Measurements from ENCODE around the gene INPP5B. TPM values are rescaled to one million over a fixed set of nuclear protein-coding genes. Genes with fewer than 3 reads are reported as not detected.
"Not testable (repeated sequence)": the region's sequence is repeated elsewhere in the genome, so short reads cannot be mapped to it uniquely, and the experiment has no call there.

Gene INPP5B
- 19.4 TPM for total RNA-seq

DNA sequence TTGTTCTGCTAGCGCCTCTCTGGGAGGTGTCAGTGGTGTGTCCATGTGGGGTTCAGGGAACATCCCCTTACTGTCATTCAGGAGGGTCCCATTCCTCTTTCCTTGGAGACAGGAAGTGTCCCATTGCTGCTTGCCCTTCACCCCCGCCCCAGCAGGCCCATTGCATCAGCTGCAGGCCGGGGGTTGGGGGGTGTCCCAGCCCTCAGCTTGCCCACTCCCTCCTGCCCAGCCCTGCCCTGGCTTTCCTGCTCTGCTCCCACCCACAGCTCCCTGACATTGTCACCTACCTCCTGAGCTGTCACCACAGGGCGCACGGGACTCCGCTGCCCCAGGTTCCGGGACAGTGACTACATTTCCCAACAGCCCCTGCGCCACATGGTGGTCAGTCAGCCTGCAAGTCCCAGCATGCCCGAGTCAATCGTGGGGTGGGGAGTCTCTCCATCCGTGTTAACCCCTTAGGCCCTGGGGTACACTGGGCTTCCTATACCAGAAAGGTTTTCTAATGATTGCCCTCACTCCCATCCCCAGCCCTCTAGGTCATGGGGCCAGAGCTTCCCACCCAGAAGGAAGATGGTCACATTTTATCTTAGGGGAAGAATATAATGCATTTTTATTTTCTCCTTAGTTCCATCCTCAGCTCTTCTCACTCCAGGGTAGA, at the start of gene INPP5B:
Gene INPP5B, minus strand, starts transcription at position 351 of the 658 bp plus-strand sequence. CDS start 745 bp downstream, outside the sequence.
- DNase-seq (ENCODE audit: low spot score) = peak; percentile 93
- peak; percentile 95 for ATAC-seq

DNA sequence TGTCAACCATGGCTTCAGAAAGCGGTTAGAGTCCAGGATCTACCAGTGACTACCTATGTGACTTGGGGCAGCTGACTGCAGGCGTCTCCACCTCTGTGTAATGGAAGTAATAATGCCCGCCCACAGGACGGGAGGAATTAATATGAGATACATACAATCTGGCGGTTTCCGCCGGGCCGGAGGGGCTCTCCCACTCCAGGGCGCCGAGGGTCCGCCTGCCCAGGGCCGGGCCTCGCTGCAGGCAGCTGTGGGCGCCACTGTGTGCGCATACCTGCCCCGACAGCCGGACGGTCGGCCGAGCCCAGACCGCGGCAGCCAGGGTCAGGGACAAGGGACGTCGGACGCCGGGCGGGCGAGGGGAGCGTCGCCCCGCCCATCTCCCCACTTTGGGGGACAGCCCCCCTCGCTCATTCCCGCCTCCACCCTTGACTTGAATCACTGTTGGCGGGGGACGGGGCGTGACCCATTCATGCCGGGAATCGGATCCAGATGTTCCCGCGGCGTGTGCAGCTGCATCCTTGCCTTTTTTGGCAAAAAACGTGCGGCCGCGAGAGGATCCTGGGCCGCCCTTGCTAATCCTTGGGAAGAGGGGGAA, 49.0 kb upstream of the INPP5B start:
- ATAC-seq = peak; percentile 38
- no peak for DNase-seq (ENCODE audit: low spot score)

DNA sequence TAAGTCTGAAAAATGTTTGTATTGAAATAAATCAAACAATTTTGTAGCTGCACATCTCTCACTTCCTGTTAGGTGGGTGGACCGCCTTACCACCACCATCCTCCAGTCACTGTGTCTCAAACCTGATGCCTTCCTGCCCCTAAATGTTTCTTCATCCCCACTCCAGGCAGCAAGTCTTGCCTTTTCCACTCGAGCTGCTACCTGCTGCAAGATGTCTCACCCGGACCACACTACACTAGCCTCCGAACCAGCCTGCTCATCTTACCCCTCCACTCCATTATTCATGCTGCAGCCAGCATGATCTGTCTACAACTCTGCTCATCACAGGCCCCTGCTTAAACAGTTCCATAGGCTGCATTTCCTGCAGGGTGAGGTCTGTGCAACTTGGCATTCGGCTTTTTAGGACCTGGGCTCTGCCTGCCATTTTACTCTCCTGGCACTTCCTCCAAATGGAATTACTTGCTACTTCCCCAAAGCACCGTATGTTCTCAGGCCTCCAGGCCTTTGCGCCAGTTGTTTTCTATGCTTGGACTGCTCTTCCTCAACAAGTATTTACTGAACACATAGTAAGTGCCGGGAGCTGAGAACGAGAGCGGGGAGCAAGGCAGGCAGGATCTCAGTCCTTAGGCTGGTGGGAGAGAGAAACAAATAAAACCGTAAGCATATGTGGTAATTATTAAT, 48.2 kb upstream of the INPP5B start:
- ATAC-seq (no peak), DNase-seq (ENCODE audit: low spot score) (no peak)

DNA sequence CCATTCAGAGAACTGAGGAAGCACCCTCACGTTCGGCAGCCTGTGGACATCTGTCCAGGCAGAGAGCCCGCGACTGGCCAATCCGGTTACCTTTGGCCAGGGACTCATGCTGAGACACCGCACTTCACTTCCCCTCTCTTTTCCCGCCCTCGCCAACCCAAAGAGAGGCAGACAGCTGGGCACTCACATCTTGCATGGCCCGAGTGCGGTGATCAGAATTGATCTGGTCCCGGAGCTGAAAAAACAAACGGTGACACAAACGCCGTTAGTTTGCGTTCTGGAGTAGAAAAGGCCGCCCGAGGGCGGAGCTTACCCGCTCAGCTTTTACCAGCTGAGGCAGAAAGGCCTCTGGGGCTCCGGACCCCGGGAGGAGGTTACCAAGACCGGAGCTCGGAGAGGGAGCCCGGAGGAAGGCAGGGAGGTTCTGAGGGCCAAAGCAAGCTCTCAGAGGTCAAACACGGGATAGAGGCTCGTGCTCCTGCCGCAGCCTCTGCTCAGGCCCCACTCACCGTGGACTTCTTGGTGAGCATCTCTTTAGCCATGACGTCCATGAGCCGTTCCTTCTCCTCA, 42.6 kb upstream of the INPP5B start:
- DNase-seq (ENCODE audit: low spot score) (peak; percentile 66), ATAC-seq (peak; percentile 63)

DNA sequence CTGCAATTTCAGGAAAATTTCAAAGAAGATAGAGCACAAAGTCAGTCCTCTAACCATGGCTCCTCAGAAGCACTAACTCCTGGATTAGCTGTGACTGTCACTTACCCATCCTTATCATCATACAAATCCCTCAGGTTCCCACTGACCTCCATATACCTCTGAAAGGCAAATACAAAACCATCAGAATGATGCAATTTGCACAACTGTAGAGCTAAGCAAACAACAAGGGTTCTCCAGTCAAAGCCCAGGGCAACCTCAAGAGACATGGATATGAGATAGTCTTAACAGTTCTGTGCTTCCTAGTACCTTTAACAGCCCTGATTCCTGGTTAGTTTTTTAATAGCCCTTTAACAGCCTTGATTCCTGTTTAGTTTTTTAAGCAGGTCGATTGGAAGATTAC, 40.8 kb upstream of the INPP5B start:
- no peak for DNase-seq (ENCODE audit: low spot score)
- no peak for ATAC-seq

DNA sequence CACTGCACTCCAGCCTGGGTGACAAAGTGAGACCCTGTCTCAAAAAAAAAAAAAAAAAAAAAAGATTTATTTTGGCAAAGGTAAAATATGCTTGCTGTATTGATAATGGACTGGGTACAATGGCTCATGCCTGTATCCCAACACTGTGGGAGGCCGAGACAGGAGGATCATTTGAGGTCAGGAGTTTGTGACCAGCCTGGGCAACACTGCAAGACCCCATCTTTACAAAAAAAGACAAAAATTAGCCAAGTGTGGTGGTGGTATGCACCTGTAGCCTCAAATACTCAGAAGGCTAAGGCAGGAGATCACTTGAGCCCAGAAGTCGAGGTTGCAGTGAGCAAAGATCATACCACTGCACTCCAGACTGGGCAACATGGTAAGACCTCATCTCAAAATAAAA, 36.7 kb upstream of the INPP5B start:
- ATAC-seq = no peak
- DNase-seq (ENCODE audit: low spot score) = no peak

DNA sequence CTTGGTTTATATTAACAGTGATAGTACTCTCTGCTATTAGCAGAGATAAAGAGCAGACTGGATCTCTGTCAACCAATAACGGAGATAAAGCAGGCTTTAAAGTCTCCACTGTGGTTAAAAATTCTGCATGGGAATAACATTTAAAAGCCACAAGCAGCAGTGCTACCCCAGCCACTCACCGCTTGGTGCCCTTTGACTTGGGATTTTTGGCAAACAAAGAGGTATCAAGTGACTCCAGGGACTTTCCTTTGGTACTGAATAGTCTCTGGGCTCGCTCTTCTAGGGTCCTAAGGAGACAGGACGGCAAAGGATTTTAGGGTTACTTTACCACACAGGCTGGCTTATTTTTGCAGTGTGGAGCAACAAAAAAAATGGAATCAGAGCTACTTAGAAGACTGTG, 31.7 kb upstream of the INPP5B start:
- ATAC-seq = peak; percentile 51
- no peak for DNase-seq (ENCODE audit: low spot score)

DNA sequence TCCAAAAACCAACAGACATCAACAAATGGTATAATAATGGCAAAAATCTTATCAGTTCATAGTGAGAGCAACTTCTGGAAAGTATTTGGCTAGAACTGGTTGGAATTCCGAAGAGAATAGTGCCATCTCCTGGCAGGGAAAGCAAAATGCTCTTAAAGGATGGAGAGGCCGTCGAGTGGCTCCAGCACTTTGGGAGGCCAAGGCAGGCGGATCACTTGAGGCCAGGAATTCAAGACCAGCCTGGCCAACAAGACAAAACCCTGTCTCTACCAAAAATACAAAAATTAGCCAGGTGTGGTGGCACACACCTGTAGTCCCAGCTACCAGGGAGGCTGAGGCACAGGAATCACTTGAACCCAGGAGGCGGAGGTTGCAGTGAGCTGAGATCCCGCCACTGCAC, 28.2 kb upstream of the INPP5B start:
- ATAC-seq = peak; percentile 93
- not testable (repeated sequence) for DNase-seq (ENCODE audit: low spot score)

DNA sequence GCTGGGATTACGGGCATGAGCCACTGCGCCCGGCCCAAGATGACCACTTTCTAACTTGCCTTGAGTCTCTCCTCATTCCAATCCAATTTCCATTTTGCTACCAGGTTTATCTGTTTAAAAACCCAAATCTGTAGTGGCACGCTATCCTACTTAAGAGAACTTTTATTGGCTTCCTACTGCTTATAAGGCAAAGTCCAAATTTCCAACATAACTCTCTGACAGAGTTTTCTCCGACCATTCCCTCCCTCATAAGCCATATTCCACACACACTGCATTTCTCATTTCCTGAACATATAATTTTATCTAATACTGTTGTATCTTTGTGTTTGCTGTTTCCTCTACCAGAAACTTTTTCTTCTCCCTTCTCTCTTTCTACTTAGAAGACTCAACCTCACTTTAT, 27.7 kb upstream of the INPP5B start:
- no peak for ATAC-seq
- DNase-seq (ENCODE audit: low spot score) = no peak

DNA sequence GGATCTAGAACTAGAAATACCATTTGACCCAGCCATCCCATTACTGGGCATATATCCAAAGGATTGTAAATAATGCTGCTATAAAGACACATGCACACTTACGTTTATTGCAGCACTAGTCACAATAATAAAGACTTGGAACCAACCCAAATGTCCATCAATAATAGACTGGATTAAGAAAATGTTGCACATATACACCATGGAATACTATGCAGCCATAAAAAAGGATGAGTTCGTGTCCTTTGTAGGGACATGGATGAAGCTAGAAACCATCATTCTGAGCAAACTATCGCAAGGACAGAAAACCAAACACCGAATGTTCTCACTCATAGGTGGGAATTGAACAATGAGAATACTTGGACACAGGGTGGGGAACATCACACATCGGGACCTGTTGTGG, 26.8 kb upstream of the INPP5B start:
- ATAC-seq; DNase-seq (ENCODE audit: low spot score): not testable (repeated sequence)

DNA sequence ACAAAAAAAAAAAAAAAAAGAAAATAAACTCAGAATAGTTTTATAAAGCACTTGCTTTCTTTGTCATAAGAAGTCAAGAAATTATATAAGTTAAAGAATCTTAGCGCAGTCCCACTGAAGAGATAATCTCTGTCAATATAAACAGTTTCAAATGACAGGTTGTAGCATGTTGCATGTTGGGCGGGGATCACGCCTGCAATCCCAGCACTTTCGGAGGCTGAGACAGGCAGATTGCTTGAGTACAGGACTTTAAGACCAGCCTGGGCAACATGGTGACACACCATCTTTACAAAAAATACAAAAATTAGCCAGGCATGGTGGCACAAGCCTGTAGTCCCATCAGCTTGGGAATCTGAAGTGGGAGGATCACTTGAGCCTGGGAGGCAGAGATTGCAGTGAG, 18.4 kb upstream of the INPP5B start:
- no peak for ATAC-seq
- DNase-seq (ENCODE audit: low spot score) = no peak

DNA sequence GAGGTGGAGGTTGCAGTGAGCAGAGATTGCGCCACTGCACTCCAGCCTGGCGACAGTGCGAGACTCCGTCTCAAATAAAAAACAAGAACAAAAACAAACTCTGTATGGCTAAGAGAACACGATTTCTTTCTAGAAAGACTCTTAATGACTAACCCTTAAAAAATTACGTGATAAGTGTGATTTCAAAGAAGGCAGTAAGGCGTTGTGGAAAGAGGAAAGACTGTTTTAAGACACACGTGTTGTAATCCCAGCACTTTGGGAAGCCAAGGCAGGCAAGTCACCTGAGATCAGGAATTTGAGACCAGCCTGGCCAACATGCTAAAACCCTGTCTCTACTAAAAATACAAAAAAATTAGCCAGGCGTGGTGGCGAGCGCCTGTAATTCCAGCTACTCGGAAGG, 17.3 kb upstream of the INPP5B start:
- not testable (repeated sequence) for ATAC-seq

DNA sequence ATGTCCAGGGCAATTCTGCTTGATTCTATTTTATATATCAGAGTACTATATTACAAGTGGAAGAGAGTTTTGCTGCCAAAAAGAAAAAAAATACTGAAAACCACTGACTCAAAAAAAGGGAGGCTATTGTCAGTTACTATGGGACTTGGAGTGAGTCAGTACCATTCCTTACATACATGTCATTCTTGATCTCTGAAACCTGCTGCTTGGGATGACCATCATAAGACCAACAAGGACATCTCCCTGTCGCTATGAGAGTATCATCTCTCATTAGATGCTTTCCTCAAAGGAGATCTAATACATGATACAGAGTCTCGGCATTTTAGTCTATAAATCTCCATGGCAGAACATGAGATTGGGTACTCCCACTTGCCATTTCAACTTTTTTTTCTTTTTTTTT, 11.8 kb upstream of the INPP5B start:
- ATAC-seq (no peak), DNase-seq (ENCODE audit: low spot score) (no peak)

More for the DNA sequence above, 17.3 kb upstream of the INPP5B start:
- DNase-seq (ENCODE audit: low spot score) = not testable (repeated sequence)

DNA sequence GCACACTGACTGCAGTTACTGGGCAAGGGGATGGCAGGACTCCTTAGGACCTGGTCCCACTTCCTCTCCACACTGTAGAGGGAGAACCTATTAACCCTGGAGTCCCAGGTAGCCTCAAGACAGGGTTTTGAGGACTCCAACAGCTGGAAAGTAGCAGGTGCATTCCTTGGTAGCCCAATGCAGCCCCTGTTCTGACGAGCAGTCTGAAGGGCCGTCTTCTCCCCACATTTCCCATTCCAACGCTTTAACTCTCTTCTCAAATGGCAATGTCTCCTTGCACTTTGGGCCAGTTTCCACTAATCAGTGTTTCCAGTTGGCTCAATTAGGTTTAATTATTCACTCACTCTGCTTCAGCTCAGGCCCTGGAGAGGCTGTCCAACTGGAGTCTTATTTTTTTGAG, 8.8 kb upstream of the INPP5B start:
- ATAC-seq (no peak), DNase-seq (ENCODE audit: low spot score) (no peak)

DNA sequence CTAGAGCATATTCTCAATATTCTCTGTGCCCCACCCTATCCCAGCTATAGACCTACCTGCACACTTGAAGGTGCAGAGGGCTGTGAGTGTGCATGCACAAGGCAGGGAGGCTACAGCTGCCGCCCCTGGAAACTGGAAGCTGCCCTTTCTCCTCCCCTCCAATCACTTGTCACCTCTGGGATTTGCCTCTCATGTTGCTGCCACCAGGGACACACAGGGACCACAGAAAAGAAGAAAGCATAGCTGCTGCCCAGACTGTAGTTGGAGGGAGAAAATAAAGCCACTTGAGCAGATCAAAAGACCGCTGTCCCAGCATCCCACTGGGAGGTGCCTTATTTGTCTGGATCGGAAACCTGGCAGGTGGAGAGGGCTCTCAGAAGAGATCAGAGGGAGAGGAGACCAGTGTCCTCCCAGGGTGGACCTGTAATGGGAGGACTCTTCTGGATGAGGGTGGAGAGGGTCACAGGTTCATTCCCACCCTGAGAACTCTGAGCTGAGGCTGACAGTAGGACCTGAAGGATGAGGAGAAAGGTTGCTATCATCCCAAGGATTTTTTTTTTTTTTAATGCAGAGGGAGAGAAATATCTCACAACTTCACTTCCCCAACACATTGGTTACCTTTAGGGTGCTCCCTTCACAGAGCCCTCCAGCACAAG, 7.6 kb upstream of the INPP5B start:
- ATAC-seq = peak; percentile 24
- DNase-seq (ENCODE audit: low spot score) = no peak

DNA sequence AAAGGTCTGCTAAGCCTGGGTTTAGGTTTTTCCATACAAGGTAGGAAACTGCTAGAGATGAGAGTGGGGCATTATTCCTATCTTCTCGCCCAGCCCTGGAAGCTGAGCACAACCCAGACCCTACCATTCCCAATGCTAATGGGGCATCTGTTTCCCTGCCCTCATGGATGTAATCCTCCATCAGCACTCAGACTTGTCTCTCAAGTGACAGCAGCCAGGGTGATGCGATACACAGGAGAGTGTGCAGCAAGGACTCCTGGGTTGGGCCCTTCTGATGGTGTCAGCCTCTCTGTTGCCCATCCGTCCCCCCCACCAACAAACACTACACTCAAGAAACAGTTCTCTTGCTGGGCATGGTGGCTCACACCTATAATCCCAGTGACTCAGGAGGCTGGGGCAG, 5.9 kb upstream of the INPP5B start:
- ATAC-seq (no peak), DNase-seq (ENCODE audit: low spot score) (no peak)

DNA sequence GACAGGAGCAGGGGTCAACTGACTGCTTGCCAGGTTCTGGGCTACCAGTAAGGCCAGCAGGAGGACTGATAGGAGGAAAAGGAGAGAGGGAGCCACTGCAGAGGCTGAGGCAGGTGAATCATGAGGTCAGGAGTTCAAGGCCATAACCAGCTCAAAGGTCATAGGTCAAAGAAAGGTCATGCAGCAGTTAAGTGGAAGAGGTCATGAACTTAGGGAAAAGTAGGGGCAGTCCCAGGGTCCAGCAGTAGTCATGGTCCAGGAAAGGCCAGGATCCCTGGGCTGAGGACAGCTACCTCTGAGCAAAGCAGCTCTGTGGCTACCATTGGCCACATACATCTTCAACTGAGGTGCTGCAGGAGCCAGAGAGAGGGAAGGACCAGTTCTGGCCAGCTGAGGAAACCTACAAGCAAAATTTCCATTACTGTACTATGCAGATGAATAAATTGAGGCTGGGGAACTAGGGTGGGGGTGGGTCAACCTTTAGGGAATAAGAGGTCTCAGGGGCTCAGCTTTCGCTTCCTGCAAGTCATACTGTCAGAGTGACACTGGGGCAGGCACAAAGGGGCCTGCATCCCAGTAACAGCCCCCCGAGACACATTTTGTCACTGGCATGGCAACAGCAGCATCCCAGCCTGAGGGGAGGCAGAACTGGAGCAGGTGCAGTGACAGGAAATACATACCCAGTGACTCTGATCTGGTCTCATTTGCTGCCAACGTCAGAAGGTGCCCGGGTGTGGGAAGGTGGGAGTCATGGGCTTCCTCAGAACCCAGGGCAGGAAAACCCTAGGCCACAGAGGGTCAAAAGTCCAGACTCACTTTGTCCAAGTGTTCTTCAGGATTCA, 5.2 kb upstream of the INPP5B start:
- no peak for DNase-seq (ENCODE audit: low spot score)

DNA sequence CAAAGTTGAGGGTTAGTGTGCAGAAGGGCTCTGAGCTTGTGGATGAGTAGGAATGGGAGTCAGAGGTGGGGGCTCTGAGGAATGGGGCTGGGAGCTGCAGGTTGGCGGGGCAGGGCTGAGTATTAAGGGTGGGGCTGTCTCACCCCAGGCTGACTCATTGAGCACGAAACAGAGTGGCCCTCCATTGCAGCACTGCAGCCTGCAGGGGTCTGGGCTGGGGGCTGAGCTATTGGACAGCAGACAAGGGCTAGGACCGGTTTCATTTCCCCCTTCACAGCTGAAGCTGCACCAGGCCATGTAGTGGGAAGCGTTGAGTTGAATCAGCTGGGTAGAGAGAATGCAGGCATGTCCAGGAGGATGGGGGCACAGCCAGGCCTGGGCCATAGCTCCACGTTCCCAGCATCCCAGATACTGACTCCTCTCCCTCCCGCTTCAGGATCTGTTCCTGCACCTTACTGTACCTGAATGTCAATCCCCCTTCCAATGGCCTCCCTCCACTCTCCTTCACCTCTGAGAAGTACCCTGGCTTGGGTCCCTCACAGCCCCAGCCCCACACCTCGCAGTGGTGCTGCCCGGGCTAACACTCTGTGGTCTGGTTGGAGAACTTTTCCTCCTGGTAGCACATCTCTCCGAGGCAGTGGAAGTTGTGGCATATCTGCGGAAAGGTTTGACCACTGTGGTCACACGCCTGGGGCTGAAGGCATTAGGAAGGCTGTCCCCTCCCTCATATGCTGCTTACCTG, 4.4 kb upstream of the INPP5B start:
- DNase-seq (ENCODE audit: low spot score) (no peak), ATAC-seq (no peak)

More for the DNA sequence above, 5.2 kb upstream of the INPP5B start:
- ATAC-seq = no peak

DNA sequence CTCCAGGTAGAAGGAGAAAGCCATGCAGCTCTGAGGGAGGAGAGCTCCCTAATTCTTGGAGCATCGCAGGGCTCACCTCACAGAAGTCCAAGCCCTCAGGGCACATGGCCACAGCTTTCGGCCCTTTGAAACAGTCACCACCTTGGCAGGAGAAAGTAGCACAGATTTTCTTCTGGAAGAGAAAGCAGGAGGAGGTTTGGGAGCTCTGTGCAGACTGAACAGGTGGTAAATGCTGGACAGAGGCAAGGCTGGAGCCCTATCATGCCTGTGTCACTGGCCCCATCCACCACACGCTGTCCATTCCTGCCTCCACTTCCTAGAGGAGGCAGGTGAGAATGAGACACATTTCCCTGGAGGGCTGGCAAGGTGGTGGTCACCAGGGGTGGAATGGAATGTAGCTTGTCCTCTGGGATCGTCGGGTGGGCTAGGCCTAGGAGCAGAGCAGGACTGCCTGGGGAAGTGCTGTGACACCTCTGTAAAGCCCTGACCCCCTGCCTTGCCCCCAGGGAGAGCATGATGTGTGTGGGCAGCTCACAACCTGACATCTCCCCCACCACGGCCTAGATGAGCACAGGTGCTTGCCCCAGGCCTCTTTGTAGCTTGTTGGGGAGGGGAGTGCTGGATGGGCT, 2.8 kb upstream of the INPP5B start:
- DNase-seq (ENCODE audit: low spot score) (no peak), ATAC-seq (no peak)
